Endodermal cell (in vitro differentiated cells): ENCODE data around the gene SGMS1. TPM values are rescaled to one million over a fixed set of nuclear protein-coding genes. Genes with fewer than 3 reads are reported as not detected.

Experiments
- DNase-seq: peaks from one replicate; pipeline ENCODE4 v3.0.0-alpha.2; 2017
- H3K27ac ChIP-seq: 2 replicates; pipeline ENCODE4 v1.5.1; 2013; ENCODE audit warnings: mild to moderate bottlenecking, low read depth, low read length, moderate library complexity
- H3K27me3 ChIP-seq: 2 replicates; pipeline ENCODE4 v1.6.1; 2013; ENCODE audit warnings: mild to moderate bottlenecking, low read length, moderate library complexity; ENCODE audit not compliant: insufficient read depth, control insufficient read depth, poor library complexity, severe bottlenecking
- H3K36me3 ChIP-seq: 2 replicates; pipeline ENCODE4 v1.7.0; 2013; ENCODE audit warnings: mild to moderate bottlenecking, low read length, moderate library complexity; ENCODE audit not compliant: control insufficient read depth, insufficient read depth
- H3K4me1 ChIP-seq: one replicate; pipeline ENCODE4 v1.7.0; 2013; ENCODE audit warnings: low read length; ENCODE audit not compliant: control insufficient read depth, insufficient read depth
- H3K4me3 ChIP-seq: 2 replicates; pipeline ENCODE4 v1.5.1; 2013; ENCODE audit warnings: mild to moderate bottlenecking, low read length, moderate library complexity
- H3K9ac ChIP-seq: 2 replicates; pipeline ENCODE4 v1.6.1; 2013; ENCODE audit warnings: mild to moderate bottlenecking, low read length, moderate library complexity; ENCODE audit not compliant: poor library complexity, severe bottlenecking; ENCODE audit errors: extremely low read depth
- H3K9me3 ChIP-seq: 2 replicates; pipeline ENCODE4 v1.6.1; 2013; ENCODE audit warnings: mild to moderate bottlenecking, low read length, moderate library complexity; ENCODE audit not compliant: control insufficient read depth
- H3K27ac Mint-ChIP-seq: 2 replicates; pipeline ENCODE4 v1.8.0; 2020; ENCODE audit warnings: mixed read lengths
- H3K27me3 Mint-ChIP-seq: 2 replicates; pipeline ENCODE4 v1.8.0; 2021; ENCODE audit warnings: mild to moderate bottlenecking, mixed read lengths; ENCODE audit not compliant: insufficient read depth
- H3K36me3 Mint-ChIP-seq: 2 replicates; pipeline ENCODE4 v1.8.0; 2020; ENCODE audit warnings: low read depth, mixed read lengths
- H3K4me1 Mint-ChIP-seq: 2 replicates; pipeline ENCODE4 v1.8.0; 2020; ENCODE audit warnings: mixed read lengths
- H3K4me3 Mint-ChIP-seq: 2 replicates; pipeline ENCODE4 v1.8.0; 2020; ENCODE audit warnings: mild to moderate bottlenecking, moderate library complexity, mixed read lengths
- H3K9me3 Mint-ChIP-seq: 2 replicates; pipeline ENCODE4 v1.8.0; 2020; ENCODE audit warnings: mild to moderate bottlenecking, mixed read lengths
- CTCF ChIP-seq: fragments of 200-600 bp; sonication (generic); conservative IDR thresholded peaks from 2 replicates; pipeline ENCODE4 v1.5.0; 2021; ENCODE audit warnings: antibody characterized with exemption, mild to moderate bottlenecking
- WGBS, 2 experiments: methylation state at CpG; one replicate each; pipeline versions ENCODE4 v1.1.5 to v1.1.7; 2013; ENCODE audit warnings: missing lambda C conversion rate in 2 of 2, mixed read lengths in 1 of 2; ENCODE audit not compliant: insufficient coverage in 1 of 2, insufficient read length in 1 of 2; 5-methylcytosine and 5-hydroxymethylcytosine counted together
- total RNA-seq, 2 donors: library from RNA; stranded (reverse); fragmentation: NEBNext Ultra II Directional in 1 of 2; extraction: Animal tissue kit (Norgen Biotek cat#: 25700) in 1 of 2; gene quantifications; 2 replicates in 1 of 2; 3 replicates in 1 of 2; pipeline ENCODE4 v1.2.1, GENCODE V29; 2021

SGMS1 gene
- total RNA-seq, 2 donors from 2014 or later, result 12.0 to 14.3 TPM

- H3K36me3 ChIP-seq, result peaks cover 13% of the 10 kb centered on the region
- Mint-ChIP-seq H3K9me3 (peaks cover 6% of the 10 kb centered on the region), H3K4me3 (no peak overlapping the region), H3K36me3 (peaks cover 10% of the 10 kb centered on the region), H3K27ac (no peak overlapping the region), H3K27me3 (no peaks in the 10 kb centered on the region), H3K4me1 (no peaks in the 10 kb centered on the region)
- peaks cover 2% of the 10 kb centered on the region for H3K9me3 ChIP-seq
- H3K4me1 ChIP-seq, result no peaks in the 10 kb centered on the region
- no peak overlapping the region for H3K4me3 ChIP-seq
- no peak overlapping the region for H3K9ac ChIP-seq
- no peak for TF ChIP-seq CTCF
- 94 to 96% methylated on average over 12 of the region's 12 CpGs for WGBS, 2 experiments
- no peak overlapping the region for H3K27ac ChIP-seq
- H3K27me3 ChIP-seq, result no peaks in the 10 kb centered on the region
- DNase-seq, result no peak
These were observed 279.9 kb downstream of the SGMS1 start for GRCh38 chr10:50343702-50344331.

- H3K4me3 Mint-ChIP-seq, result no peak overlapping the region
- H3K4me1 Mint-ChIP-seq, result no peaks in the 10 kb centered on the region
- WGBS, 2 experiments, result 75 to 100% methylated on average over 1 to 2 of the region's 2 CpGs
- no peak overlapping the region for H3K9ac ChIP-seq
- H3K27ac Mint-ChIP-seq, result no peak overlapping the region
- H3K27me3 ChIP-seq, result no peaks in the 10 kb centered on the region
- H3K27ac ChIP-seq, result no peak overlapping the region
- H3K4me3 ChIP-seq, result no peak overlapping the region
- TF ChIP-seq CTCF, result no peak
- H3K36me3 Mint-ChIP-seq, result peaks cover 10% of the 10 kb centered on the region
- H3K4me1 ChIP-seq, result no peaks in the 10 kb centered on the region
- H3K36me3 ChIP-seq, result peaks cover 13% of the 10 kb centered on the region
- H3K9me3 ChIP-seq, result no peaks in the 10 kb centered on the region
- DNase-seq, result no peak
- no peaks in the 10 kb centered on the region for H3K27me3 Mint-ChIP-seq
- no peaks in the 10 kb centered on the region for H3K9me3 Mint-ChIP-seq
These were observed 281.8 kb downstream of the SGMS1 start for GRCh38 chr10:50341987-50342386.

- Mint-ChIP-seq H3K27me3 (no peaks in the 10 kb centered on the region), H3K9me3 (no peaks in the 10 kb centered on the region), H3K36me3 (peaks cover 2% of the 10 kb centered on the region), H3K4me3 (no peak overlapping the region), H3K27ac (no peak overlapping the region), H3K4me1 (peaks cover 14% of the 10 kb centered on the region)
- no peak for TF ChIP-seq CTCF
- WGBS, 2 experiments, result 93 to 95% methylated on average over 3 to 4 of the region's 4 CpGs
- H3K4me3 ChIP-seq, result no peak overlapping the region
- H3K9ac ChIP-seq, result no peak overlapping the region
- no peaks in the 10 kb centered on the region for H3K4me1 ChIP-seq
- H3K9me3 ChIP-seq, result no peaks in the 10 kb centered on the region
- no peak for DNase-seq
- no peaks in the 10 kb centered on the region for H3K36me3 ChIP-seq
- no peak overlapping the region for H3K27ac ChIP-seq
- H3K27me3 ChIP-seq, result no peaks in the 10 kb centered on the region
These were observed 287.6 kb downstream of the SGMS1 start for GRCh38 chr10:50336140-50336539.
